Activated B cell treated with CpG ODN at 0.5 μM for 24 hours (primary cell): Measurements from ENCODE around the gene SH3RF3. TPM values are rescaled to one million over a fixed set of nuclear protein-coding genes. Genes with fewer than 3 reads are reported as not detected.

Source experiments
- ATAC-seq: fragments of 200-7000 bp; cut with Tn5 transposase; one replicate; pipeline ENCODE4 v1.10.0; 2021; ENCODE audit warnings: low read depth, mild to moderate bottlenecking, moderate library complexity
- CTCF ChIA-PET: fragments of 350-600 bp; sonication (Branson Sonifier 250); formaldehyde crosslinking; loops from one replicate; lab custom pipeline; 2021; ENCODE audit warnings: antibody characterized with exemption; lab: Charles Lee
- POLR2A ChIA-PET: fragments of 350-600 bp; sonication (Branson Sonifier 250); formaldehyde crosslinking; loops from one replicate; lab custom pipeline; 2021; ENCODE audit warnings: antibody characterized with exemption; lab: Charles Lee
- DNase-seq: peaks from one replicate; pipeline ENCODE4 v3.0.0; 2022
- H3K27ac Mint-ChIP-seq: one replicate; pipeline ENCODE4 v1.8.0; 2020; ENCODE audit warnings: mixed read lengths
- H3K27me3 Mint-ChIP-seq: one replicate; pipeline ENCODE4 v1.8.0; 2021; ENCODE audit warnings: mixed read lengths
- H3K36me3 Mint-ChIP-seq: one replicate; pipeline ENCODE4 v1.8.0; 2021; ENCODE audit warnings: low read depth, mixed read lengths
- H3K4me1 Mint-ChIP-seq: one replicate; pipeline ENCODE4 v1.8.0; 2021; ENCODE audit warnings: mixed read lengths
- H3K4me3 Mint-ChIP-seq: one replicate; pipeline ENCODE4 v1.8.0; 2020; ENCODE audit warnings: mild to moderate bottlenecking, mixed read lengths
- H3K9me3 Mint-ChIP-seq: one replicate; pipeline ENCODE4 v1.8.0; 2020; ENCODE audit warnings: mixed read lengths
- CTCF ChIP-seq: fragments of 200-600 bp; IDR thresholded peaks from one replicate; pipeline ENCODE4 v1.8.0; 2022; ENCODE audit warnings: antibody characterized with exemption, mild to moderate bottlenecking
- intact Hi-C: fragments of 100-400 bp; cut with micrococcal nuclease; formaldehyde crosslinking; loops from one replicate; pipeline ENCODE4 v1.15.1; 2024
- total RNA-seq: library from RNA; stranded (reverse); gene quantifications from 2 replicates; pipeline ENCODE4 v1.2.3, GENCODE V29; 2022

SH3RF3 gene
- total RNA-seq, 1 donor from 2014 or later = 0.09 TPM

- intact Hi-C loops = loop anchor here (10.0 kb wide), 1 partner anchor 118 kb away; no protein-coding TSS in a partner anchor
Measured at GRCh38 chr2:109136542-109136941, 7.5 kb downstream of the SH3RF3 start.

GRCh38 chr2:109137616-109138015 lies 8.6 kb downstream of the SH3RF3 start:
- POLR2A ChIA-PET = no interaction called here
- no peak overlapping the region for H3K27ac Mint-ChIP-seq

More at GRCh38 chr2:109136542-109136941, 7.5 kb downstream of the SH3RF3 start:
- Mint-ChIP-seq H3K27me3 (no peaks in the 10 kb centered on the region), H3K36me3 (no peaks in the 10 kb centered on the region), H3K9me3 (no peaks in the 10 kb centered on the region), H3K27ac (no peak overlapping the region), H3K4me1 (peaks cover 18% of the 10 kb centered on the region), H3K4me3 (no peak overlapping the region)
- DNase-seq (no peak), ATAC-seq (no peak)
- TF ChIP-seq CTCF = no peak
- POLR2A ChIA-PET = no interaction called here
- CTCF ChIA-PET = no interaction called here

GRCh38 chr2:109138449-109138848 lies 9.4 kb downstream of the SH3RF3 start:
- peaks cover 18% of the 10 kb centered on the region for H3K4me1 Mint-ChIP-seq

More at GRCh38 chr2:109137616-109138015, 8.6 kb downstream of the SH3RF3 start:
- Mint-ChIP-seq H3K36me3 (no peaks in the 10 kb centered on the region), H3K9me3 (no peaks in the 10 kb centered on the region), H3K27me3 (no peaks in the 10 kb centered on the region), H3K4me3 (no peak overlapping the region), H3K4me1 (peaks cover 18% of the 10 kb centered on the region)
- CTCF ChIA-PET = no interaction called here
- ATAC-seq = no peak
- intact Hi-C loops = loop anchor here (10.0 kb wide), 1 partner anchor 117 kb away; no protein-coding TSS in a partner anchor
- no peak for DNase-seq
- no peak for TF ChIP-seq CTCF

GRCh38 chr2:109139002-109139401 lies 10.0 kb downstream of the SH3RF3 start:
- no peak overlapping the region for H3K4me3 Mint-ChIP-seq
- peaks cover 21% of the 10 kb centered on the region for H3K4me1 Mint-ChIP-seq
- intact Hi-C loops = loop anchor here (10.0 kb wide), 1 partner anchor 116 kb away; no protein-coding TSS in a partner anchor
- H3K36me3 Mint-ChIP-seq = no peaks in the 10 kb centered on the region
- POLR2A ChIA-PET = no interaction called here
- CTCF ChIA-PET = no interaction called here
- H3K27ac Mint-ChIP-seq = no peak overlapping the region
- DNase-seq = no peak
- no peak for ATAC-seq
- no peak for TF ChIP-seq CTCF
- H3K27me3 Mint-ChIP-seq = no peaks in the 10 kb centered on the region
- H3K9me3 Mint-ChIP-seq = no peaks in the 10 kb centered on the region

More at GRCh38 chr2:109138449-109138848, 9.4 kb downstream of the SH3RF3 start:
- H3K36me3 Mint-ChIP-seq = no peaks in the 10 kb centered on the region
- ChIA-PET CTCF (no interaction called here), POLR2A (no interaction called here)
- no peaks in the 10 kb centered on the region for H3K27me3 Mint-ChIP-seq
- no peak for ATAC-seq
- DNase-seq = no peak
- H3K27ac Mint-ChIP-seq = no peak overlapping the region
- no peak for TF ChIP-seq CTCF
- H3K9me3 Mint-ChIP-seq = no peaks in the 10 kb centered on the region
- no peak overlapping the region for H3K4me3 Mint-ChIP-seq
- intact Hi-C loops = loop anchor here (10.0 kb wide), 1 partner anchor 116 kb away; no protein-coding TSS in a partner anchor

GRCh38 chr2:109139865-109140396 lies 10.9 kb downstream of the SH3RF3 start:
- DNase-seq (no peak), ATAC-seq (no peak)
- no peak for TF ChIP-seq CTCF
- intact Hi-C loops = loop anchor here (10.0 kb wide), 1 partner anchor 115 kb away; no protein-coding TSS in a partner anchor
- H3K4me3 Mint-ChIP-seq = no peak overlapping the region
- no peak overlapping the region for H3K27ac Mint-ChIP-seq
- no peaks in the 10 kb centered on the region for H3K9me3 Mint-ChIP-seq
- H3K27me3 Mint-ChIP-seq = no peaks in the 10 kb centered on the region
- POLR2A ChIA-PET = no interaction called here
- peaks cover 17% of the 10 kb centered on the region for H3K4me1 Mint-ChIP-seq
- CTCF ChIA-PET = no interaction called here
- H3K36me3 Mint-ChIP-seq = no peaks in the 10 kb centered on the region
